HG02943 (cell line): ENCODE measurements around the gene IRX6.

Source experiments
- ATAC-seq: cut with Tn5 transposase; IDR thresholded peaks from one replicate; pipeline ENCODE4 v1.9.1; 2021; ENCODE audit warnings: mild to moderate bottlenecking, low read depth, moderate library complexity; ENCODE audit not compliant: unreplicated experiment

IRX6 gene

GRCh38 chr16:55359946-55360345 lies 35.9 kb downstream of the IRX6 start:
- ATAC-seq: no peak

DNA sequence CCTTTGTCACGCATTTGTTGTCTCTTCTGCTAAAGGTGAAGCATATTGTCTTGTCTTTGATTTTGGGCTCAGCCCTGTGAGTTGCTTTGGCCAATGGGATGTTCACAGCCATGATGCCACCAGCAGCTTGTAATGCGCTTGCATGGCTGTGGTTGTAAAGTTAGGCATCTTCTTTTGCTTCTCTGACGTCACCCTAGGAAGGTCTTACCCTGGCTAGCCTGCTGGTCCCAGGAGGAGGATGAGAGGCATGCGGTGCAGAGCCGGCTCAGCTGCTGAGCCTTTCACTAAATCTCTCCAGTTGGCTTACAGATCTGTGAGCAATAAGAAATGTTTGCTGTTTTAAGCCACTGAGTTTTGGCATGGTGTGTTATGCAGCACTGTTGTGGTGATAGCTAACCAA lies 40.8 kb downstream of the IRX6 start:
- ATAC-seq: no peak

GRCh38 chr16:55367301-55367811 lies 43.4 kb downstream of the IRX6 start:
- ATAC-seq: no peak

DNA sequence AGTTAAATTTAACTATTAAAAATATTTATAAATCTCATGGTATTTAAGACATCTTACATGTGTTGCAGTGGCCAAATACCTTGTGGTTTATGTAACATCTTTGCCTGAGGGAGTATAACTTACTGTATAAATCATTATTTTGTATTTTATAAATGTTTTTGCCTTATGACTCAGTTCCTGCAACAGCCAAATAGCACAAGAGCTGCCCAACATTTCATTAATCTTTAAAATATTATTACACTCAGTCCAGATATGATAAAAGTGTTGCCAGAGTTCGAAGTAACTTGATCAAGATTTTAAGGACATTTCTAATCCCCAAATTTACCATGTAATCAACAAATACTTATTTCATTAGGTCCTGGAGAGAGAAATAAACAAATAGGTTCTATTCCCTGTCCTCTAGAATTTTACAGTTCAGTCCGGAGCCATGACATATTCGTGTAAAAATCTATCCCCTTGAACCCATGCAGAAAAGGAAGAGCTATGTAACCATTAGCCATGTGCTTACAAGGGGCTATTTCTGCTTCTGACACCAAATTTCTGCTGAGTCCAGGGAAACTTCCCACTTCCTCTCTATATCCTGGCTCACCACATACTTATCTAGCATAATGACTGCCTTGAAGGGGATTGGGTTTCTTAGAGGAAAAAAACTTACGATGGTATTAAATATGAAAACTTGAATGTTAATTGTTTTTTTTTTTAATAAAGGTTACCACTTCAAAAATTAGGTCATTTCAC lies 44.0 kb downstream of the IRX6 start:
- ATAC-seq: no peak

DNA sequence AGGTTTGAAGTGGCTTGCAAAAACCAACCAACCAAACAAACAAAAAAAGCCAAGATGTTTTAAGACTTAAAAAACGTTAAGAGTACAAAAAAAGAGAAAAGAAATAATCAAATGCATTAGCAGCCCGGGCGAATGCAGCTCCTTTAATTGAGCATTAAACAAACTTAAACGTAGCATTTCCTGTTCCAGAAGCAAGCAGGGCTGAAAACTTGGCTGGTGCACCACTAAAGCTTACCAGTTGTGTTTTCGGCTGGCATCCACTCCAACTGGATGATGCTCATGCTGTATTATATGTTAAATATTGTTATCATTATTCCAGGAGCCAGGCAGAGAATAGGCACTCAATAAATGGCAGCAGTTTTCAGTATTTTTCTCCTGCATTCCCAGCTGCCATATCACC lies 45.1 kb downstream of the IRX6 start:
- ATAC-seq: no peak

GRCh38 chr16:55370762-55371482 lies 46.9 kb downstream of the IRX6 start:
- ATAC-seq: no peak

- no peak for ATAC-seq
These were observed 48.9 kb downstream of the IRX6 start for GRCh38 chr16:55372792-55373488.

DNA sequence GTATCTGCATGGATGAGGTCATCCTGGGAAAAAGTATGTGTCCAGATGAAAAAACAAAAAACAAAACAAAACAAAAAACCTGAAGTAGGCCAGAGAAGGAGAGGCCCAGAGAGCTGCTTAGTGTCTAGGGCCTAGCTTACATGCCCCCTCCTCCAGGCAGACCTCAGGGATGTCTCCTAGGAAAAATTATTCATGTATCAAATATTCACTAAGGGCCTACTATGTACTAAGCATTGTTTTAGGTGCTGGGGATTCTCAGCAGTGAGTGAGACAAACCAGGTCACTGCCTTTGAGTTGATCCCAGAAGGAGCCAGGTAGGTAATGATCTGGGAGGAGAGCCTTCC lies 49.5 kb downstream of the IRX6 start:
- ATAC-seq: no peak

DNA sequence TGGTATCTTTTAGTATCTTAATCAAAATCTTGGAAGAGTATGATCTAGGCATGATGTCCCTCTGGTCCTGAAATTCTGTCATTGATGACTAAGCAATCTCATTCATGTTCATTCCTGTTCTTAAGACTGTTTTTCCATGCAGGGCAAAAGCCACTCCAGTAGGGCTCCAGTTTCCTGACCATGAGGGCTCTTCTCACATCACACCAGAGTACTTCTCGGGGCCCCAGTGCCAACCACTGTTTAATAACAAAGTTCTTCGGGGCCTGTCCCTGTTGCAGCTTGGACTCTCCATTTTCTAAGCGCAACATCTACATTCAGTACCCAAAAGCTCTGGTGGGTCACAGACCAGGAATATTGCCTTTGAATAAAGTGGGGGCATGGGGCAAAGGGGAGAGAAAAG lies 52.0 kb downstream of the IRX6 start:
- no peak for ATAC-seq

DNA sequence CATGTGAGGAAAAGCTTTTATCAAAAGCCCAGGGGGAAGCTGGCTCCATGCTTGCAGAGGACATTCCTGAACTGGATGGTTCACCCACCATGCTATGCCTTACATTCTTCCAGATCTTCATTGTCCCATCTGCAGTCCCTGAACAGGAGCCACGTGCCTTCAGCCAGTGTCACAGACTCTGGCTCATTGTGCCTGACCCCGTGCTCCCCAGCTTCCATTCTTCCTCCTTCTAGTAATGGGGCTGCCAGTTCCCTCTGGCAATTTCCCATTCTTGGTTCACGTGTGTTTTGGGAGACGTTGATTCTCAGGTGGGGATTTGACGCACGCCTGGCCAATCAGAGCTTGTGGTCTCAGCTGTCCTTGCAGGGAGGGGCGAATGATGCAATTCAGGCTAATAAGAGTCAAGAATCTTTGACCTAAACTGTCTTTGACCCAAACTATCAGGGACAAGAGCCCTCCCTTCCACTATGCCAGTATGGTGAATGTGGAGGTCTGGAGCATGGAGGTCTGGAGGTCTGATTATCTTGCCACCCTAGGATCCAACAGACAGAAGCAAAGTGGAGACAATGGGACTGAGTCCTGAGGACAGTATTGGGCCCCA lies 52.7 kb downstream of the IRX6 start:
- ATAC-seq: no peak

DNA sequence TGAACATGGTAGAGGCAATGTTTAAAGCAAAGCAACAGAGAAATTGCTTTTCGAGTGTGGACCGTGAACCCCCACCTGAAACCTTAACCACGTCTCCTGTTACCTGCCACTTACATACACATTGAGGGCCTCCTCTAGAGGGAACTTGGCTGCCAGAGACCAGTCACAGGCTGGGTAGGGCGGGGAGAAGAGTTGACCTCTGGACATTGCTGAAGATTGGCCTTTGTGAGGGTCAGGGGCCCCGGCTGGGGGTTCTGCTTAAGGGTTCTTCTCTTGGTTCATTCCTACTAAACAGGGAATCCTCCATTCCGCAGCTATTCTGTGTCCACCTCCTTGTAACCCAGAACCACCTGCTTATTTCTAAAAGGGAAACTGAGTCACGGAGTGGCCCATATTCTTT lies 53.8 kb downstream of the IRX6 start:
- no peak for ATAC-seq

- no peak for ATAC-seq
These were observed 54.6 kb downstream of the IRX6 start for GRCh38 chr16:55378616-55379015.

DNA sequence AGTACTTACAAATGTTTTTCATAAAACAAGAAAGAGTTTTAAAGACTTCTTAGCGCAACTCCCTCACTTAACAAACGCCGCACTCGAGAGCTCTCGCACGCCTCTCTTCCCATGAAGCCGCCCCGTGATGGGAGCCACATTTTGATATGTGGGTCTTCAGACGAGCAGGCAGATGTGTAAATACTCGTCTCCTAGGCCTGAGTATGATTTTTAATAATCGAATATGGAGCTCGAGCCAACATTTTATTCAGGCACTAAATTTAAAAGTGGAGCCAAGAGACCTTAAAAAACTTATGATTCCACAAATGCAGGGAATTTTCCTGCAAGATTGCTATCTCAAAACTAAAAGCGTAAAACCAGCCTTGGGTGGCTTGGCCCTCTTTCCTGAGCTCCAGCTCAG lies 55.4 kb downstream of the IRX6 start:
- ATAC-seq: no peak

GRCh38 chr16:55379876-55380390 lies 55.9 kb downstream of the IRX6 start:
- ATAC-seq: no peak
